Stimulated activated naive CD8-positive, alpha-beta T cell treated with anti-CD3 and anti-CD28 coated beads, Interleukin-15, Interleukin-2, amounts not matched to agents 100 U/mL and 50 U/mL, for 24 hours (primary cell): ENCODE data around the gene DNASE1L3.
"Not testable (repeated sequence)": the region's sequence is repeated elsewhere in the genome, so short reads cannot be mapped to it uniquely, and the experiment has no call there.

ENCODE experiments used
- ATAC-seq: fragments of 150-1000 bp; cut with Tn5 transposase; one replicate; pipeline ENCODE4 v1.10.0; 2021
- DNase-seq: peaks from one replicate; pipeline ENCODE4 v3.0.0; 2021

The DNASE1L3 gene

GRCh38 chr3:58210761-58211460 lies at the start of gene DNASE1L3:
TSS of gene DNASE1L3 (minus strand) at chr3:58210972. CDS start at chr3:58210906, 66 bp downstream.
- DNase-seq = no peak
- ATAC-seq = no peak

- DNase-seq (peak; percentile 44), ATAC-seq (peak; percentile 96)
Measured at GRCh38 chr3:58260261-58260731, 49.5 kb upstream of the DNASE1L3 start.

GRCh38 chr3:58258392-58259055 lies 47.8 kb upstream of the DNASE1L3 start:
- ATAC-seq (no peak), DNase-seq (no peak)

- DNase-seq (no peak), ATAC-seq (no peak)
Measured at GRCh38 chr3:58256511-58256910, 45.7 kb upstream of the DNASE1L3 start.

GRCh38 chr3:58256061-58256460 lies 45.3 kb upstream of the DNASE1L3 start:
- no peak for DNase-seq
- no peak for ATAC-seq

- ATAC-seq (no peak), DNase-seq (no peak)
Measured at GRCh38 chr3:58254144-58254543, 43.4 kb upstream of the DNASE1L3 start.

- DNase-seq (no peak), ATAC-seq (no peak)
Measured at GRCh38 chr3:58251631-58252035, 40.9 kb upstream of the DNASE1L3 start.

- no peak for DNase-seq
- no peak for ATAC-seq
Measured at GRCh38 chr3:58250093-58250707, 39.4 kb upstream of the DNASE1L3 start.

GRCh38 chr3:58249358-58250092 lies 38.8 kb upstream of the DNASE1L3 start:
- DNase-seq (no peak), ATAC-seq (no peak)

- ATAC-seq = no peak
- no peak for DNase-seq
Measured at GRCh38 chr3:58246148-58247047, 35.6 kb upstream of the DNASE1L3 start.

- no peak for ATAC-seq
- no peak for DNase-seq
Measured at GRCh38 chr3:58243976-58244585, 33.3 kb upstream of the DNASE1L3 start.

- DNase-seq, ATAC-seq: not testable (repeated sequence)
Measured at GRCh38 chr3:58242860-58243259, 32.1 kb upstream of the DNASE1L3 start.

- ATAC-seq = no peak
- no peak for DNase-seq
Measured at GRCh38 chr3:58242340-58242739, 31.6 kb upstream of the DNASE1L3 start.

- no peak for ATAC-seq
Measured at GRCh38 chr3:58241306-58242044, 30.7 kb upstream of the DNASE1L3 start.

GRCh38 chr3:58238830-58239229 lies 28.1 kb upstream of the DNASE1L3 start:
- ATAC-seq (no peak), DNase-seq (no peak)

More at GRCh38 chr3:58241306-58242044, 30.7 kb upstream of the DNASE1L3 start:
- DNase-seq = no peak

GRCh38 chr3:58237941-58238681 lies 27.3 kb upstream of the DNASE1L3 start:
- DNase-seq = peak; percentile 63
- ATAC-seq = peak; percentile 41

- peak; percentile 90 for DNase-seq
Measured at GRCh38 chr3:58237238-58237940, 26.6 kb upstream of the DNASE1L3 start, which contains the start of gene ABHD6. TSS of gene ABHD6 (plus strand) at chr3:58237792. CDS start at chr3:58256587, 18,795 bp downstream.

GRCh38 chr3:58236527-58237237 lies 25.9 kb upstream of the DNASE1L3 start:
- ATAC-seq (no peak), DNase-seq (no peak)

More at GRCh38 chr3:58237238-58237940, 26.6 kb upstream of the DNASE1L3 start, which contains the start of gene ABHD6:
- peak; percentile 85 for ATAC-seq
